H1 (cell line): ENCODE measurements around the gene FKBP1A. TPM values are rescaled to one million over a fixed set of nuclear protein-coding genes. Genes with fewer than 3 reads are reported as not detected.

Source experiments
- CEBPB ChIP-seq: IDR thresholded peaks from 2 replicates; pipeline ENCODE4 v1.6.1; 2012; ENCODE audit warnings: low read depth, low read length
- CHD7 ChIP-seq: fragments of 300-600 bp; sonication (generic); IDR thresholded peaks from 2 replicates; pipeline ENCODE4 v1.7.1; 2012; ENCODE audit warnings: low read length, moderate library complexity, mild to moderate bottlenecking, inconsistent platforms; ENCODE audit not compliant: insufficient replicate concordance
- EGR1 ChIP-seq: IDR thresholded peaks from 2 replicates; pipeline ENCODE4 v1.6.1; 2011; ENCODE audit warnings: low read depth, low read length, borderline replicate concordance
- POLR2AphosphoS5 ChIP-seq: IDR thresholded peaks from 2 replicates; pipeline ENCODE4 v1.6.1; 2011; ENCODE audit warnings: low read depth, low read length
- SAP30 ChIP-seq: fragments of 300-600 bp; sonication (generic); IDR thresholded peaks from 2 replicates; pipeline ENCODE4 v1.7.1; 2012; ENCODE audit warnings: low read length, moderate library complexity, mild to moderate bottlenecking, inconsistent platforms; ENCODE audit not compliant: insufficient read depth, insufficient replicate concordance
- SIN3A ChIP-seq, 2 experiments: IDR thresholded peaks in 1 of 2; conservative IDR thresholded peaks in 1 of 2; 2 replicates each; pipeline ENCODE4 v1.6.1; 2011 to 2012; ENCODE audit warnings: low read length in 2 of 2, improper control_type of control experiment in 1 of 2, low read depth in 1 of 2, mild to moderate bottlenecking in 1 of 2
- SIRT6 ChIP-seq: IDR thresholded peaks from one replicate; pipeline ENCODE4 v1.7.1; 2012; ENCODE audit warnings: low read length, inconsistent platforms
- SP1 ChIP-seq: IDR thresholded peaks from 2 replicates; pipeline ENCODE4 v1.6.1; 2011; ENCODE audit warnings: low read depth, low read length
- TAF1 ChIP-seq: IDR thresholded peaks from 2 replicates; pipeline ENCODE4 v1.6.1; 2011; ENCODE audit warnings: mild to moderate bottlenecking, low read depth, low read length
- polyA plus RNA-seq, 7 experiments: library from polyadenylated mRNA; depleted of rRNA in 3 of 7; stranded (reverse) in 5 of 7; unstranded in 2 of 7; fragments of >200 nt in 5 of 7; fragments of 200-250 nt in 2 of 7; gene quantifications; 1 replicate in 5 of 7; 2 replicates in 1 of 7; 4 replicates in 1 of 7; pipeline versions ENCODE4 v1.2.1 to v1.2.3, GENCODE V29; 2011 to 2013; ENCODE audit warnings: missing spikeins in 2 of 7, mixed read lengths in 2 of 7
- total RNA-seq: library from RNA; stranded (reverse); fragmentation: NEBNext Ultra II Directional; extraction: Animal tissue kit (Norgen Biotek cat#: 25700); gene quantifications from 2 replicates; pipeline ENCODE4 v1.2.1, GENCODE V29; 2021

Gene FKBP1A
- total and polyA plus RNA-seq, 2 of the 8 experiments (the other 6 are each of a cell fraction or from before 2014, with no cell fraction given), result 250 to 685 TPM

GRCh38 chr20:1423625-1424106 lies 30.8 kb upstream of the FKBP1A start (continued):
- peak; percentile 76; the same call in 1 of the 2 replicates for TF ChIP-seq SP1
- TF ChIP-seq TAF1, result peak; percentile 40; the same call in 1 of the 2 replicates
- TF ChIP-seq SIRT6, result no peak
- TF ChIP-seq CHD7, result peak; percentile 28
- no peak for TF ChIP-seq POLR2AphosphoS5
- TF ChIP-seq SAP30, result peak; percentile 30
- TF ChIP-seq SIN3A (conservative IDR thresholded peaks at IDR 0.05 in 1 of 2, IDR thresholded peaks at IDR 0.05 in 1 of 2; ENCODE audit: low read depth in 1 of 2, low read length in 2 of 2), result peak; percentile 85 to 97; a peak in 3 of 4 replicates
- no peak for TF ChIP-seq CEBPB
- no peak for TF ChIP-seq EGR1
